Measurements from ENCODE around the gene MACROD2. TPM values are rescaled to one million over a fixed set of nuclear protein-coding genes. Genes with fewer than 3 reads are reported as not detected.

Gene MACROD2
- total RNA-seq, 1 donor from 2014 or later, result 2.4 TPM

DNA sequence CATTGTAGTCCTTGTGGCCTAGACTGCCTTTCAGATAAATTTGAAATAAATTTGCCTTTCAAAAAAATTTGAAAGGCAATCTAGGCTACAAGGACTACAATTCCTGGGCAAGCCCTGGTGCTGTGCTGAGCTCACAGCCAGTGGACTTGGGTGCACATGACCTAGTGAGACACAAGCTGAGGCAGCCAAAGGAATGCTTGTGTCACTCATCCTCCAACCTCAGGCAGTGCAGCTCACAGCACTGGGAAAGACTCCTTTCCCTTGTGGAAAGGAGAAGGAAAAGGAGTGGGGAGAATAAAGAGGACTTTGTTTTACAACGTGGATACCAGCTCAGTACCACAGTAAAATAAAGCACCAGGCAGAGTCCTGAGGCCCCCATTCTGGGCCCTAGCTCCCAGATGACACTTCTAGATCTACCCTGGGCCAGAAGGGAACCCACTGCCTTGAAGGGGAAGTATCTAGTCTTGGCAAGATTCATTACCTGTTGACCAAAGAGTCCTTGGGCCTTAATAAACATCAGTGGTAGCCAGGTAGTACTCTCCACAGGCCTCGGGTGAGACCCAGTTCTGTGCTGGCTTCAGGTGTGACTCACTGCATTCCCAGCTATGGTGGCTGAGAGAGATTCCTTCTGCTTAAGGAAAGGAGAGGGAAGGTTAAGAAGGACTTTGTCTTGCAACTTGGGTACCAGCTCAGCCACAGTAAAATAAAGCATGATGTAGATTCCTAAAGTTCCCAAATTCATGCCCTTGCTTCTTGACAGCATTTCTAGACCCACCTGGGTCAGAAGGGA is 1001.8 kb downstream of the MACROD2 start:
- no peaks in the 10 kb centered on the region for H3K9me3 ChIP-seq (ENCODE audit: insufficient read depth, low read depth, low read length)
- H3K27ac ChIP-seq (ENCODE audit: low read depth, low read length), result peak overlapping the region; percentile 32
- H2AFZ ChIP-seq (ENCODE audit: low read depth, low read length), result no peak overlapping the region
- peaks cover 12% of the 10 kb centered on the region for H3K4me1 Mint-ChIP-seq (ENCODE audit: low read depth, unreplicated experiment)
- H3K36me3 ChIP-seq (ENCODE audit: insufficient read depth, low read length), result no peaks in the 10 kb centered on the region
- peak overlapping the region; percentile 89 for H3K27ac Mint-ChIP-seq (ENCODE audit: unreplicated experiment)
- no peak for TF ChIP-seq EZH2 (IDR thresholded peaks at IDR 0.05; ENCODE audit: insufficient read depth, low read length)
- TF ChIP-seq, protein P1, sequence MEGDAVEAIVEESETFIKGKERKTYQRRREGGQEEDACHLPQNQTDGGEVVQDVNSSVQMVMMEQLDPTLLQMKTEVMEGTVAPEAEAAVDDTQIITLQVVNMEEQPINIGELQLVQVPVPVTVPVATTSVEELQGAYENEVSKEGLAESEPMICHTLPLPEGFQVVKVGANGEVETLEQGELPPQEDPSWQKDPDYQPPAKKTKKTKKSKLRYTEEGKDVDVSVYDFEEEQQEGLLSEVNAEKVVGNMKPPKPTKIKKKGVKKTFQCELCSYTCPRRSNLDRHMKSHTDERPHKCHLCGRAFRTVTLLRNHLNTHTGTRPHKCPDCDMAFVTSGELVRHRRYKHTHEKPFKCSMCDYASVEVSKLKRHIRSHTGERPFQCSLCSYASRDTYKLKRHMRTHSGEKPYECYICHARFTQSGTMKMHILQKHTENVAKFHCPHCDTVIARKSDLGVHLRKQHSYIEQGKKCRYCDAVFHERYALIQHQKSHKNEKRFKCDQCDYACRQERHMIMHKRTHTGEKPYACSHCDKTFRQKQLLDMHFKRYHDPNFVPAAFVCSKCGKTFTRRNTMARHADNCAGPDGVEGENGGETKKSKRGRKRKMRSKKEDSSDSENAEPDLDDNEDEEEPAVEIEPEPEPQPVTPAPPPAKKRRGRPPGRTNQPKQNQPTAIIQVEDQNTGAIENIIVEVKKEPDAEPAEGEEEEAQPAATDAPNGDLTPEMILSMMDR (IDR thresholded peaks at IDR 0.05; ENCODE audit: insufficient read depth, low read depth, low read length), result no peak
- no peaks in the 10 kb centered on the region for H3K27me3 Mint-ChIP-seq (ENCODE audit: low read depth, unreplicated experiment)
- H3K4me3 ChIP-seq (ENCODE audit: insufficient read depth, low read depth, low read length), result no peak overlapping the region
- no peaks in the 10 kb centered on the region for H3K4me1 ChIP-seq (ENCODE audit: insufficient read depth, low read length)
- no peak overlapping the region for H3K4me2 ChIP-seq (ENCODE audit: low read length)
- no peaks in the 10 kb centered on the region for H3K36me3 Mint-ChIP-seq (ENCODE audit: low read depth, unreplicated experiment)
- no peak overlapping the region for H3K4me3 Mint-ChIP-seq (ENCODE audit: unreplicated experiment)
- no peak for DNase-seq (ENCODE audit: low read depth)
- H3K9me3 Mint-ChIP-seq (ENCODE audit: unreplicated experiment), result peaks cover 20% of the 10 kb centered on the region
- no peaks in the 10 kb centered on the region for H3K27me3 ChIP-seq (ENCODE audit: insufficient read depth, low read length)
- no peaks in the 10 kb centered on the region for H3K79me2 ChIP-seq (ENCODE audit: insufficient read depth, low read length)
- H4K20me1 ChIP-seq (ENCODE audit: insufficient read depth, low read length), result no peaks in the 10 kb centered on the region
- H3K9ac ChIP-seq (ENCODE audit: low read length), result no peak overlapping the region
- FAIRE-seq, result no peak

DNA sequence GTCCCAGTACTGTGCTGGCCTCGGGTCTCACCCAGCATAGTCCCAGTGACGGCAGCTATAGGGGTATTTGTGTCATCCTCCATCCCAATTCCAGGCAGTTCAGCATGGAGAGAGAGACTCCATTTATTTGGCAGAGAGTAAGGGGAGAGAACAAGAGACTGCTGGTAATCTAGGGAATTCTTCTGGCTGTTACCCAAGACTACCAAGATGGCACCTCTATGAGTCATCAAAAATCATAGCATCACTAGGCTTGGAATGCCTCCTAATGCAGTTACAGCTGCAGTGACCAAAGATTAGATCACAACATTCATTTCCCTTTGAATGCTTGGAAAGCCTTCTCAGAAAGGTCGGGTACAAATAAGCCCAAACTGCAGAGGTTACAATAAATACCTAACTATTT is 1002.5 kb downstream of the MACROD2 start:
- H3K9me3 ChIP-seq (ENCODE audit: insufficient read depth, low read depth, low read length), result no peaks in the 10 kb centered on the region
- Mint-ChIP-seq H3K4me3 (ENCODE audit: unreplicated experiment) (peak overlapping the region; percentile 28), H3K4me1 (ENCODE audit: low read depth, unreplicated experiment) (peaks cover 10% of the 10 kb centered on the region), H3K36me3 (ENCODE audit: low read depth, unreplicated experiment) (no peaks in the 10 kb centered on the region), H3K9me3 (ENCODE audit: unreplicated experiment) (peaks cover 20% of the 10 kb centered on the region), H3K27me3 (ENCODE audit: low read depth, unreplicated experiment) (no peaks in the 10 kb centered on the region), H3K27ac (ENCODE audit: unreplicated experiment) (peak overlapping the region; percentile 89)
- H3K79me2 ChIP-seq (ENCODE audit: insufficient read depth, low read length), result no peaks in the 10 kb centered on the region
- no peak overlapping the region for H3K4me2 ChIP-seq (ENCODE audit: low read length)
- TF ChIP-seq EZH2 (IDR thresholded peaks at IDR 0.05; ENCODE audit: insufficient read depth, low read length), result no peak
- TF ChIP-seq, protein P1 (IDR thresholded peaks at IDR 0.05; ENCODE audit: insufficient read depth, low read depth, low read length), result no peak
- H3K27me3 ChIP-seq (ENCODE audit: insufficient read depth, low read length), result no peaks in the 10 kb centered on the region
- H3K4me3 ChIP-seq (ENCODE audit: insufficient read depth, low read depth, low read length), result no peak overlapping the region
- no peak overlapping the region for H3K9ac ChIP-seq (ENCODE audit: low read length)
- H3K27ac ChIP-seq (ENCODE audit: low read depth, low read length), result peak overlapping the region; percentile 32
- FAIRE-seq (peak; percentile 73), DNase-seq (ENCODE audit: low read depth) (peak; percentile 56)
- no peaks in the 10 kb centered on the region for H4K20me1 ChIP-seq (ENCODE audit: insufficient read depth, low read length)
- no peak overlapping the region for H2AFZ ChIP-seq (ENCODE audit: low read depth, low read length)
- no peaks in the 10 kb centered on the region for H3K4me1 ChIP-seq (ENCODE audit: insufficient read depth, low read length)
- H3K36me3 ChIP-seq (ENCODE audit: insufficient read depth, low read length), result no peaks in the 10 kb centered on the region
